ENCODE results near the gene MEIKIN. TPM values are rescaled to one million over a fixed set of nuclear protein-coding genes. Genes with fewer than 3 reads are reported as not detected.
"Not testable (repeated sequence)": the region's sequence is repeated elsewhere in the genome, so short reads cannot be mapped to it uniquely, and the experiment has no call there.

Gene MEIKIN
- total and polyA plus RNA-seq, 2 donors (not counting 1 experiment from before 2014, with no cell fraction given), result not detected

DNA sequence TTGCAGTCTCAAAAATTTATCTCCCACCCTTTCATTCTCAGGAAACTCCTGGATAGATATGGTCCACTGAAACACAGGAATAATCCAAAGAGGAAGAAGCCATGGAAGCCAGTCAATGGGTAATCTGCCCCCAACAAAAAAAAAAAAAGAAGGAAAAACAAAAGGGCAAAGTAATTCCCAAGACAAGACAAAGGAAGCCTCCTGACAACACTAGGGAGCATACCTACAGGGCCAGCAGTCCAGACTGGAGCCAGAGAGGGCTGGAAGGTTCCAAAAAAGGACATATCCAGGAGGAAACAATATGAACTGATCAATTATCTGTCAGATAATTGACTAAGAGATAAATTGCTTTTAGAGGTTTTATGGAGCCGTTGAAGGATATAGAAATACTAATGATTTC is 161.6 kb downstream of the MEIKIN start:
- no peaks in the 10 kb centered on the region for H3K9me3 ChIP-seq (ENCODE audit: control insufficient read depth, insufficient read depth, low read depth, low read length)
- H3K79me2 ChIP-seq (ENCODE audit: control insufficient read depth, insufficient read depth, low read length), result peaks cover 94% of the 10 kb centered on the region
- H3K4me3 ChIP-seq (replicated peaks in 1 of 4; ENCODE audit: control extremely low read depth in 1 of 4, insufficient read depth in 1 of 4, low read depth in 3 of 4, low read length in 4 of 4), result no peak overlapping the region
- H3K36me3 ChIP-seq (ENCODE audit: control insufficient read depth, insufficient read depth, low read length), result no peaks in the 10 kb centered on the region
- TF ChIP-seq EZH2 (IDR thresholded peaks at IDR 0.05; ENCODE audit: low read length, missing control alignments), result no peak
- TF ChIP-seq, protein P1, sequence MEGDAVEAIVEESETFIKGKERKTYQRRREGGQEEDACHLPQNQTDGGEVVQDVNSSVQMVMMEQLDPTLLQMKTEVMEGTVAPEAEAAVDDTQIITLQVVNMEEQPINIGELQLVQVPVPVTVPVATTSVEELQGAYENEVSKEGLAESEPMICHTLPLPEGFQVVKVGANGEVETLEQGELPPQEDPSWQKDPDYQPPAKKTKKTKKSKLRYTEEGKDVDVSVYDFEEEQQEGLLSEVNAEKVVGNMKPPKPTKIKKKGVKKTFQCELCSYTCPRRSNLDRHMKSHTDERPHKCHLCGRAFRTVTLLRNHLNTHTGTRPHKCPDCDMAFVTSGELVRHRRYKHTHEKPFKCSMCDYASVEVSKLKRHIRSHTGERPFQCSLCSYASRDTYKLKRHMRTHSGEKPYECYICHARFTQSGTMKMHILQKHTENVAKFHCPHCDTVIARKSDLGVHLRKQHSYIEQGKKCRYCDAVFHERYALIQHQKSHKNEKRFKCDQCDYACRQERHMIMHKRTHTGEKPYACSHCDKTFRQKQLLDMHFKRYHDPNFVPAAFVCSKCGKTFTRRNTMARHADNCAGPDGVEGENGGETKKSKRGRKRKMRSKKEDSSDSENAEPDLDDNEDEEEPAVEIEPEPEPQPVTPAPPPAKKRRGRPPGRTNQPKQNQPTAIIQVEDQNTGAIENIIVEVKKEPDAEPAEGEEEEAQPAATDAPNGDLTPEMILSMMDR (conservative IDR thresholded peaks at IDR 0.05 in 1 of 2, IDR thresholded peaks at IDR 0.05 in 1 of 2; ENCODE audit: low read depth in 1 of 2, low read length in 2 of 2), result no peak
- no peaks in the 10 kb centered on the region for H3K4me1 ChIP-seq (ENCODE audit: control insufficient read depth, extremely low read depth, insufficient read depth, low read length)
- no peak overlapping the region for H2AFZ ChIP-seq (ENCODE audit: low read length)
- H4K20me1 ChIP-seq (ENCODE audit: control insufficient read depth, extremely low read depth, insufficient read depth, low read length), result peaks cover 3% of the 10 kb centered on the region
- H3K27me3 ChIP-seq (ENCODE audit: control insufficient read depth, insufficient read depth, low read length), result no peaks in the 10 kb centered on the region
- H3K9ac ChIP-seq (ENCODE audit: insufficient read depth, low read length), result no peak overlapping the region
- H3K4me2 ChIP-seq (ENCODE audit: extremely low read depth, insufficient read depth, low read length), result no peak overlapping the region
- no peak for DNase-seq (ENCODE audit: low read depth in 2 of 2)
- no peak overlapping the region for H3K27ac ChIP-seq (ENCODE audit: insufficient read depth, low read length)

DNA sequence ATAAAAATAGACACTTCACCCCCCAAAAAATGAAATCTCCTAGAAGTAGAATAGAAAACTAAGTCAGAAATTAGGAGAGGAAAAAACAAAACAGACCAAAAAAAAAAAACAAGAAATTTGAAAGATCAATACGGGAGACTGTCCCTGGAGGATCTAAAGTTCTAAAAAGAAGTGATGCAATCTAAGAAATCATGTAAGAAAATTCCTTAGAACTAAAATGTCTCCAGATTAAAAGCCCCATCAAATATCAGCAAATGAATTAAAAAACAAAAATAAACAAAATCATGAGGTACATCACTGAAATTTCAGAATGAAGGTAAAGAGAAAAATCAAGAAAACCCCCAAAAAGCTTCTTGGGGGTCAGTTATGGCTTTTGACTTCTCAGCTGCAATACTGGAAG is 162.1 kb downstream of the MEIKIN start:
- DNase-seq (ENCODE audit: low read depth in 2 of 2), result no peak
- no peak for TF ChIP-seq EZH2 (IDR thresholded peaks at IDR 0.05; ENCODE audit: low read length, missing control alignments)
- TF ChIP-seq, protein P1 (conservative IDR thresholded peaks at IDR 0.05 in 1 of 2, IDR thresholded peaks at IDR 0.05 in 1 of 2; ENCODE audit: low read depth in 1 of 2, low read length in 2 of 2), result no peak
- Histone ChIP-seq H3K79me2 (ENCODE audit: control insufficient read depth, insufficient read depth, low read length) (peaks cover 88% of the 10 kb centered on the region), H3K9me3 (ENCODE audit: control insufficient read depth, insufficient read depth, low read depth, low read length) (no peaks in the 10 kb centered on the region), H3K4me3 (replicated peaks in 1 of 4; ENCODE audit: control extremely low read depth in 1 of 4, insufficient read depth in 1 of 4, low read depth in 3 of 4, low read length in 4 of 4) (no peak overlapping the region), H3K27me3 (ENCODE audit: control insufficient read depth, insufficient read depth, low read length) (no peaks in the 10 kb centered on the region), H3K4me2 (ENCODE audit: extremely low read depth, insufficient read depth, low read length) (no peak overlapping the region), H3K36me3 (ENCODE audit: control insufficient read depth, insufficient read depth, low read length) (no peaks in the 10 kb centered on the region), H3K9ac (ENCODE audit: insufficient read depth, low read length) (no peak overlapping the region), H4K20me1 (ENCODE audit: control insufficient read depth, extremely low read depth, insufficient read depth, low read length) (peaks cover 2% of the 10 kb centered on the region), H2AFZ (ENCODE audit: low read length) (no peak overlapping the region), H3K4me1 (ENCODE audit: control insufficient read depth, extremely low read depth, insufficient read depth, low read length) (no peaks in the 10 kb centered on the region), H3K27ac (ENCODE audit: insufficient read depth, low read length) (no peak overlapping the region)

DNA sequence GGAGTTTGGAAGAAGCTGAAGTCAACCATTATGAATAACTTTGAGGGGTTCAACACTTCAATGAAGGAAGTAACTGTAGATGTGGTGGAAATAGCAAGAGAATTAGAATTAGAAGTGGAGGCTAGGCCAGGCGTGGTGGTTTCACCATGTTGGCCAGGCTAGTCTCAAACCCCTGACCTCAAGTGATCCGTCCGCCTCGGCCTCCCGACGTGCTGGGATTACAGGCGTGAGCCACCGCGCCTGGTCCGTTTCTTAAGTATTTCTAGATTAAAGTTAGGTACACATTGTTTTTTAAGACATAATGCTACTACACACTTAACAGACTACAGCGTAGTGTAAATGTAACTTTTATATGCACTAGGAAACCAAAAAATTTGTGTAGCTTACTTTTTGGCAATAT is 162.7 kb downstream of the MEIKIN start:
- H4K20me1 ChIP-seq (ENCODE audit: control insufficient read depth, extremely low read depth, insufficient read depth, low read length), result peaks cover 2% of the 10 kb centered on the region
- peaks cover 87% of the 10 kb centered on the region for H3K79me2 ChIP-seq (ENCODE audit: control insufficient read depth, insufficient read depth, low read length)
- no peak overlapping the region for H3K4me2 ChIP-seq (ENCODE audit: extremely low read depth, insufficient read depth, low read length)

DNA sequence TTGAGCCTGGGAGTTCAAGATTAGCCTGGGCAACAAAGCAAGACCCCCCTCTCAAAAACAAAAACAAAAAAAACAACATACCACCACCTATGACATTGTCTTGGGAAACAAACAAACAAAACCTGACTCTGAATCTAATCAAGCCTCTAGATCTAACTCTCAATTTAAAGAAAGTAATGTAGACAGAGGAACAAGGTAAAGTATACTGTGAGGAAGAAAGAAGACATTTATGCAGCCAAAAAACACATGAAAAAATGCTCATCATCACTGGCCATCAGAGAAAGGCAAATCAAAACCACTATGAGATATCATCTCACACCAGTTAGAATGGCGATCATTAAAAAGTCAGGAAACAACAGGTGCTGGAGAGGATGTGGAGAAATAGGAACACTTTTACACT is 167.3 kb downstream of the MEIKIN start:
- H3K4me2 ChIP-seq (ENCODE audit: extremely low read depth, insufficient read depth, low read length); H3K9me3 ChIP-seq (ENCODE audit: control insufficient read depth, insufficient read depth, low read depth, low read length); H3K36me3 ChIP-seq (ENCODE audit: control insufficient read depth, insufficient read depth, low read length); DNase-seq (ENCODE audit: low read depth in 2 of 2); H2AFZ ChIP-seq (ENCODE audit: low read length); H3K27me3 ChIP-seq (ENCODE audit: control insufficient read depth, insufficient read depth, low read length); H3K4me1 ChIP-seq (ENCODE audit: control insufficient read depth, extremely low read depth, insufficient read depth, low read length); H3K4me3 ChIP-seq (replicated peaks in 1 of 4; ENCODE audit: control extremely low read depth in 1 of 4, insufficient read depth in 1 of 4, low read depth in 3 of 4, low read length in 4 of 4); H3K27ac ChIP-seq (ENCODE audit: insufficient read depth, low read length); H3K9ac ChIP-seq (ENCODE audit: insufficient read depth, low read length): not testable (repeated sequence)
- Histone ChIP-seq H4K20me1 (ENCODE audit: control insufficient read depth, extremely low read depth, insufficient read depth, low read length) (peaks cover 13% of the 10 kb centered on the region), H3K79me2 (ENCODE audit: control insufficient read depth, insufficient read depth, low read length) (peaks cover 87% of the 10 kb centered on the region)

More for the DNA sequence above, 162.7 kb downstream of the MEIKIN start:
- TF ChIP-seq, protein P1 (conservative IDR thresholded peaks at IDR 0.05 in 1 of 2, IDR thresholded peaks at IDR 0.05 in 1 of 2; ENCODE audit: low read depth in 1 of 2, low read length in 2 of 2), result no peak
- no peak for TF ChIP-seq EZH2 (IDR thresholded peaks at IDR 0.05; ENCODE audit: low read length, missing control alignments)
- Histone ChIP-seq H3K36me3 (ENCODE audit: control insufficient read depth, insufficient read depth, low read length) (no peaks in the 10 kb centered on the region), H3K27ac (ENCODE audit: insufficient read depth, low read length) (no peak overlapping the region), H3K4me3 (replicated peaks in 1 of 4; ENCODE audit: control extremely low read depth in 1 of 4, insufficient read depth in 1 of 4, low read depth in 3 of 4, low read length in 4 of 4) (no peak overlapping the region), H3K27me3 (ENCODE audit: control insufficient read depth, insufficient read depth, low read length) (no peaks in the 10 kb centered on the region), H3K4me1 (ENCODE audit: control insufficient read depth, extremely low read depth, insufficient read depth, low read length) (no peaks in the 10 kb centered on the region), H2AFZ (ENCODE audit: low read length) (no peak overlapping the region), H3K9ac (ENCODE audit: insufficient read depth, low read length) (no peak overlapping the region), H3K9me3 (ENCODE audit: control insufficient read depth, insufficient read depth, low read depth, low read length) (no peaks in the 10 kb centered on the region)
- DNase-seq (ENCODE audit: low read depth in 2 of 2), result no peak

Data from fibroblast of lung (primary cell).